GM12878 (cell line): ENCODE results near the gene RIMBP2.

Source experiments
- ATF3 ChIP-seq: IDR thresholded peaks from 2 replicates; pipeline ENCODE4 v1.6.1; 2011; ENCODE audit warnings: low read depth, mild to moderate bottlenecking, low read length, moderate library complexity, borderline replicate concordance; ENCODE audit errors: extremely low read depth
- CHD2 ChIP-seq: IDR thresholded peaks from 2 replicates; pipeline ENCODE4 v1.6.1; 2011; ENCODE audit warnings: low read depth, low read length, improper control_type of control experiment, borderline replicate concordance
- ETV6 ChIP-seq, 2 experiments: fragments of 450-650 bp in 1 of 2; IDR thresholded peaks in 1 of 2; conservative IDR thresholded peaks in 1 of 2; 2 replicates each; pipeline ENCODE4 v1.6.1; 2014; ENCODE audit warnings: antibody characterized with exemption in 1 of 2, borderline replicate concordance in 1 of 2, low read depth in 1 of 2, mild to moderate bottlenecking in 1 of 2, moderate library complexity in 1 of 2
- RAD21 ChIP-seq: IDR thresholded peaks from 2 replicates; pipeline ENCODE4 v1.6.1; 2011; ENCODE audit warnings: mild to moderate bottlenecking, low read depth, low read length, moderate library complexity; ENCODE audit not compliant: insufficient read depth
- TF ChIP-seq, protein P1 (sequence below): IDR thresholded peaks from 2 replicates; pipeline ENCODE4 v1.6.1; 2011; ENCODE audit warnings: borderline replicate concordance, low read depth, mild to moderate bottlenecking, moderate library complexity, low read length; ENCODE audit not compliant: insufficient read depth, poor library complexity, severe bottlenecking

- TF ChIP-seq ATF3 (no peak), RAD21 (no peak), ETV6 (conservative IDR thresholded peaks at IDR 0.05 in 1 of 2, IDR thresholded peaks at IDR 0.05 in 1 of 2; ENCODE audit: borderline replicate concordance in 1 of 2, low read depth in 1 of 2) (no peak), CHD2 (no peak)
- TF ChIP-seq, protein P1, sequence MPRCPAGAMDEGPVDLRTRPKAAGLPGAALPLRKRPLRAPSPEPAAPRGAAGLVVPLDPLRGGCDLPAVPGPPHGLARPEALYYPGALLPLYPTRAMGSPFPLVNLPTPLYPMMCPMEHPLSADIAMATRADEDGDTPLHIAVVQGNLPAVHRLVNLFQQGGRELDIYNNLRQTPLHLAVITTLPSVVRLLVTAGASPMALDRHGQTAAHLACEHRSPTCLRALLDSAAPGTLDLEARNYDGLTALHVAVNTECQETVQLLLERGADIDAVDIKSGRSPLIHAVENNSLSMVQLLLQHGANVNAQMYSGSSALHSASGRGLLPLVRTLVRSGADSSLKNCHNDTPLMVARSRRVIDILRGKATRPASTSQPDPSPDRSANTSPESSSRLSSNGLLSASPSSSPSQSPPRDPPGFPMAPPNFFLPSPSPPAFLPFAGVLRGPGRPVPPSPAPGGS: no peak
Measured at GRCh38 chr12:130568041-130568440, 148.1 kb downstream of the RIMBP2 start.
